ENCODE results near the gene OPCML. TPM values are rescaled to one million over a fixed set of nuclear protein-coding genes. Genes with fewer than 3 reads are reported as not detected.

The OPCML gene
- total and polyA plus RNA-seq, 2 of the 13 experiments (the other 11 are each of a cell fraction or from before 2014, with no cell fraction given), result not detected

DNA sequence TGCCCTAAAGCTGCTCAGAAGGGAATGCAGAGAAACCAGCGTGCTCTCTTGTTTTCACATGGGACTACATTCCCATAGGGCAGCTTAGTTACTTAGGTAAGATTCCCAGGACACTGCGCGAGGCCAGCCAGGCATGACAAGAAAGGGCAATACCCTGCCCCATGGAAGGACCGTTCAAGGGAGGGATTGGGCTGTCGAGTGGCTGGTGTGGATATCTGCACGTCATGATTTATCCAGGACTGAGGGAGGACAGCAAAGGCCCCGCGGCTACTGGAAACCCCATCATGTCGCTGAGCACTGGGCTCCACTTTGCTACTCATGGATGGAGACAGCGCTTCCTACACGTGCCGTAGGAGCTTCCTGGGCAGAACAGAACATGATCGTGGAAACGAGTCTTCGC lies 169.4 kb downstream of the OPCML start:
- in situ Hi-C loops (cut with HindIII; ENCODE audit: extremely low pct_ligation_motif_present, low pct_unique_long_range_greater_than_20kb), result no loop called here
- H3K9ac ChIP-seq (ENCODE audit: insufficient read depth, low read depth, low read length), result no peak overlapping the region
- H3K9me3 ChIP-seq (ENCODE audit: low read length), result no peaks in the 10 kb centered on the region
- H3K36me3 ChIP-seq (replicated peaks in 1 of 2; ENCODE audit: control insufficient read depth in 1 of 2, insufficient read depth in 2 of 2, low read length in 2 of 2), result no peaks in the 10 kb centered on the region
- ChIA-PET POLR2A (no interaction called here), CTCF (ENCODE audit: low intra/inter-chr PET ratio, low total read pairs) (no interaction called here)
- intact Hi-C loops (cut with micrococcal nuclease; ENCODE audit: unreplicated experiment), result no loop called here
- peaks cover 0 to 8% of the 10 kb centered on the region in 2 experiments; a peak in 1 of 5 replicates for H3K27me3 ChIP-seq (ENCODE audit: control insufficient read depth in 1 of 2, insufficient read depth in 2 of 2, low read length in 2 of 2)
- no peak overlapping the region for H3K4me3 ChIP-seq (replicated peaks in 1 of 3; ENCODE audit: insufficient read depth in 1 of 3, low read depth in 2 of 3, low read length in 3 of 3)
- no peak overlapping the region for H2AFZ ChIP-seq (ENCODE audit: low read length)
- no peaks in the 10 kb centered on the region for H3K4me1 ChIP-seq (ENCODE audit: insufficient read depth, low read length)
- no peaks in the 10 kb centered on the region for H3K79me2 ChIP-seq (ENCODE audit: insufficient read depth, low read length)
- no peak for TF ChIP-seq TGIF2 (CRISPR knock-in tag; IDR thresholded peaks at IDR 0.05)
- TF ChIP-seq, protein P1, sequence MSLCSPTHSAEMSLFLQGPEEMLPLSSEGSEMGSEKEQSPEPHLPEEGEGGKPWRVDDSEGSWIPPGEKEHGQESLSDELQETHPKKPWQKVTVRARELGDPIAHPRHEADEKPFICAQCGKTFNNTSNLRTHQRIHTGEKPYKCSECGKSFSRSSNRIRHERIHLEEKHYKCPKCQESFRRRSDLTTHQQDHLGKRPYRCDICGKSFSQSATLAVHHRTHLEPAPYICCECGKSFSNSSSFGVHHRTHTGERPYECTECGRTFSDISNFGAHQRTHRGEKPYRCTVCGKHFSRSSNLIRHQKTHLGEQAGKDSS (CRISPR knock-in tag; IDR thresholded peaks at IDR 0.05; ENCODE audit: borderline replicate concordance, low read depth), result no peak
- TF ChIP-seq ZNF274 (CRISPR knock-in tag; IDR thresholded peaks at IDR 0.05), result no peak
- TF ChIP-seq ZFP90 (CRISPR knock-in tag; IDR thresholded peaks at IDR 0.05; ENCODE audit: borderline replicate concordance), result no peak
- TF ChIP-seq ZNF230 (CRISPR knock-in tag; IDR thresholded peaks at IDR 0.05), result no peak
- TF ChIP-seq ZNF33B (CRISPR knock-in tag; IDR thresholded peaks at IDR 0.05), result no peak
- H3K27ac ChIP-seq (ENCODE audit: extremely low read length, insufficient read depth, low read length), result no peak overlapping the region
- FAIRE-seq (no peak), ATAC-seq (no peak), DNase-seq (ENCODE audit: low spot score) (no peak)
- BruUV-seq (replicated peaks), result no TSS peak
- H3K4me2 ChIP-seq (ENCODE audit: low read depth, low read length), result no peak overlapping the region
- WGBS (ENCODE audit: low lambda C conversion rate), result 60% methylated on average over 7 of the region's 15 CpGs
- no peaks in the 10 kb centered on the region for H4K20me1 ChIP-seq (ENCODE audit: insufficient read depth, low read length)

DNA sequence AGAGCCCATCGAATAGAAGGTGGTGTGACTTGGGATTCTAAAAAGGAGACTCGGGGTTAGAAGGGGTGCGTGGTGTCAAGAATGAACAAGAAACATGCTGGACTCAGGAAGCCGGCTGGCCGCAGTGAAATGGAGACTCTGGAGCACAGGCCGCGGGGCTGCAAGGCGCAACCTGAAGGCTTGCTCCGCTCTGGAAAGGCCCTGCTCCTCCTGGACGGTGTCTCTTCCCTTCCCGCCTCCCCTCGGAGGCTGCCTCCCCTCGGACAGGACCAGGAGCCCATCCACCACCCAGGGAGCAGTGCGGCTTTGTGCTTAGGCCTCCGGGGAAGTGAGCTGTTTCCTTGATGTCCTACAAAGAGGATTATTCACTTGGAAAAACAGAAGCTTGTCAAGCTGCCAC lies 170.1 kb downstream of the OPCML start:
- no peak overlapping the region for H3K27ac ChIP-seq (ENCODE audit: extremely low read length, insufficient read depth, low read length)
- ChIA-PET POLR2A (no interaction called here), CTCF (ENCODE audit: low intra/inter-chr PET ratio, low total read pairs) (no interaction called here)
- no peaks in the 10 kb centered on the region for H3K36me3 ChIP-seq (replicated peaks in 1 of 2; ENCODE audit: control insufficient read depth in 1 of 2, insufficient read depth in 2 of 2, low read length in 2 of 2)
- no peaks in the 10 kb centered on the region for H3K79me2 ChIP-seq (ENCODE audit: insufficient read depth, low read length)
- H4K20me1 ChIP-seq (ENCODE audit: insufficient read depth, low read length), result no peaks in the 10 kb centered on the region
- no peak for ATAC-seq
- intact Hi-C loops (cut with micrococcal nuclease; ENCODE audit: unreplicated experiment), result no loop called here
- H3K4me1 ChIP-seq (ENCODE audit: insufficient read depth, low read length), result no peaks in the 10 kb centered on the region
- no peak overlapping the region for H3K9ac ChIP-seq (ENCODE audit: insufficient read depth, low read depth, low read length)
- FAIRE-seq, result no peak
- DNase-seq (ENCODE audit: low spot score), result no peak
- WGBS (ENCODE audit: low lambda C conversion rate), result 51% methylated on average over 5 of the region's 15 CpGs
- H3K9me3 ChIP-seq (ENCODE audit: low read length), result no peaks in the 10 kb centered on the region
- H3K4me3 ChIP-seq (replicated peaks in 1 of 3; ENCODE audit: insufficient read depth in 1 of 3, low read depth in 2 of 3, low read length in 3 of 3), result no peak overlapping the region
- in situ Hi-C loops (cut with HindIII; ENCODE audit: extremely low pct_ligation_motif_present, low pct_unique_long_range_greater_than_20kb), result no loop called here
- no peak overlapping the region for H3K4me2 ChIP-seq (ENCODE audit: low read depth, low read length)
- BruUV-seq (replicated peaks), result no TSS peak
- H2AFZ ChIP-seq (ENCODE audit: low read length), result no peak overlapping the region
- H3K27me3 ChIP-seq (ENCODE audit: control insufficient read depth in 1 of 2, insufficient read depth in 2 of 2, low read length in 2 of 2), result peaks cover 0 to 8% of the 10 kb centered on the region in 2 experiments; a peak in 1 of 5 replicates
- no peak for TF ChIP-seq ZNF720 (CRISPR knock-in tag; IDR thresholded peaks at IDR 0.05)
- TF ChIP-seq POLR2AphosphoS2 (IDR thresholded peaks at IDR 0.05; ENCODE audit: low read depth, low read length), result no peak
- no peak for TF ChIP-seq ZFP62 (CRISPR knock-in tag; IDR thresholded peaks at IDR 0.05)
- TF ChIP-seq ZNF772 (CRISPR knock-in tag; IDR thresholded peaks at IDR 0.05), result no peak
- TF ChIP-seq U2AF2 (IDR thresholded peaks at IDR 0.05; ENCODE audit: low read depth, low read length), result no peak
- TF ChIP-seq, protein P2, sequence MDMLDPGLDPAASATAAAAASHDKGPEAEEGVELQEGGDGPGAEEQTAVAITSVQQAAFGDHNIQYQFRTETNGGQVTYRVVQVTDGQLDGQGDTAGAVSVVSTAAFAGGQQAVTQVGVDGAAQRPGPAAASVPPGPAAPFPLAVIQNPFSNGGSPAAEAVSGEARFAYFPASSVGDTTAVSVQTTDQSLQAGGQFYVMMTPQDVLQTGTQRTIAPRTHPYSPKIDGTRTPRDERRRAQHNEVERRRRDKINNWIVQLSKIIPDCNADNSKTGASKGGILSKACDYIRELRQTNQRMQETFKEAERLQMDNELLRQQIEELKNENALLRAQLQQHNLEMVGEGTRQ (IDR thresholded peaks at IDR 0.05; ENCODE audit: low read depth, low read length), result no peak
- TF ChIP-seq, protein P2 (CRISPR knock-in tag; IDR thresholded peaks at IDR 0.05; ENCODE audit: borderline replicate concordance), result no peak
- TF ChIP-seq, protein P3, sequence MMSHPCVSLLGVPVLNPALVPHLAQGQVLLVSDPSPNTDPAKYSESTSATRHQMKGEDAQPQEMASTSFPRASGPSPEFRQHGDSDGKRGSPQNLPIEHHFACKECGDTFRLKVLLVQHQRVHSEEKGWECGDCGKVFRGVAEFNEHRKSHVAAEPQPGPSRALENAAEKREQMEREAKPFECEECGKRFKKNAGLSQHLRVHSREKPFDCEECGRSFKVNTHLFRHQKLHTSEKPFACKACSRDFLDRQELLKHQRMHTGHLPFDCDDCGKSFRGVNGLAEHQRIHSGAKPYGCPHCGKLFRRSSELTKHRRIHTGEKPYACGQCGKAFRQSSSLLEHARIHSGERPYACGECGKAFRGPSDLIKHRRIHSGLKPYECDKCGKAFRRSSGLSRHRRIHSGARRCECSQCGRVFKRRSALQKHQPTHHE (CRISPR knock-in tag; IDR thresholded peaks at IDR 0.05; ENCODE audit: borderline replicate concordance), result no peak
- no peak for TF ChIP-seq HOXA3 (CRISPR knock-in tag; IDR thresholded peaks at IDR 0.05)
- no peak for TF ChIP-seq ZNF850 (CRISPR knock-in tag; conservative IDR thresholded peaks at IDR 0.05)

Data from HepG2 (cell line).